ENCODE data around the gene CACNB4.

DNA sequence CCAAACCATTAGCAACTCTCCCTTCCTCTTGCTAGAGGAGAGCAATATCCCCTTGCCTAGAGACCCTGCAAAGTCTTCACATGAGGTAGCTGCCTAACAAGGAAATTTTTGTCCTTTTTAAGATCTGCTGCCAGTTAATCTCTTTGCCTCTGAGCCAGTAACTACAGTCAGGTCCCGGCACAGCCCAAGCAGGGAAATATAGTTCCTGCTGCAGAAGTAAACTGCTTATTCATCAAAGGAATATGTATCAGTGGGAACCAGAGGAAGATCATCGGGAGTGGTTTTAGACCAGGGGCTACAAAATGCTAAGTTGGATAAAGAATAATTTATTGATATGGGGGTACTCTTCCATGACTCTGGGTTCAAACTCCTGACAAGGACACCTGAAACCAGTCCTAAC is 30.6 kb downstream of the CACNB4 start:
- TF ChIP-seq, protein P1, sequence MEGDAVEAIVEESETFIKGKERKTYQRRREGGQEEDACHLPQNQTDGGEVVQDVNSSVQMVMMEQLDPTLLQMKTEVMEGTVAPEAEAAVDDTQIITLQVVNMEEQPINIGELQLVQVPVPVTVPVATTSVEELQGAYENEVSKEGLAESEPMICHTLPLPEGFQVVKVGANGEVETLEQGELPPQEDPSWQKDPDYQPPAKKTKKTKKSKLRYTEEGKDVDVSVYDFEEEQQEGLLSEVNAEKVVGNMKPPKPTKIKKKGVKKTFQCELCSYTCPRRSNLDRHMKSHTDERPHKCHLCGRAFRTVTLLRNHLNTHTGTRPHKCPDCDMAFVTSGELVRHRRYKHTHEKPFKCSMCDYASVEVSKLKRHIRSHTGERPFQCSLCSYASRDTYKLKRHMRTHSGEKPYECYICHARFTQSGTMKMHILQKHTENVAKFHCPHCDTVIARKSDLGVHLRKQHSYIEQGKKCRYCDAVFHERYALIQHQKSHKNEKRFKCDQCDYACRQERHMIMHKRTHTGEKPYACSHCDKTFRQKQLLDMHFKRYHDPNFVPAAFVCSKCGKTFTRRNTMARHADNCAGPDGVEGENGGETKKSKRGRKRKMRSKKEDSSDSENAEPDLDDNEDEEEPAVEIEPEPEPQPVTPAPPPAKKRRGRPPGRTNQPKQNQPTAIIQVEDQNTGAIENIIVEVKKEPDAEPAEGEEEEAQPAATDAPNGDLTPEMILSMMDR (IDR thresholded peaks at IDR 0.05 in 8 of 11, conservative IDR thresholded peaks at IDR 0.05 in 3 of 11) = no peak
- no peak for TF ChIP-seq POLR2AphosphoS5 (IDR thresholded peaks at IDR 0.05)
- no peak for TF ChIP-seq POLR2A (IDR thresholded peaks at IDR 0.05)
